Measurements from ENCODE around the gene GNAZ.

DNA sequence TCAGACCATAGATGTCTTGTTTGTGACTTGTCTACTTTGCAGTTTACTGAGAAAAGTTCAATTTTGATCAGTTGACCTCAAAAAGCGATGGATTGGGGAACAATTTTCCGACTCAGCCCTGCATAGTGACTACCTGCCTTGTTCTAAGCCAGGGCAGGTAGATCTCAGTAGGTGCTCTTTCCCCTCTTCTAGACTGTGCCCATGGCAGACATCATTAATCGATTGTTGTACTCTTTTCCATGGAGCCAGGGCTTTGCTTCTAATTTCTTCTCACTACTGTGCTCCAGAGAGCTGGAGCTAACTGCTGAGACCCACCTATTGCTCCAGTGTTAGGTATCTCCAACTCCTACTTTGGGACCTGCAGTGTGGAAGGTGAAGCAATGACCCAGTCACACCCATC is 84.8 kb downstream of the GNAZ start:
- TF ChIP-seq, protein P1, sequence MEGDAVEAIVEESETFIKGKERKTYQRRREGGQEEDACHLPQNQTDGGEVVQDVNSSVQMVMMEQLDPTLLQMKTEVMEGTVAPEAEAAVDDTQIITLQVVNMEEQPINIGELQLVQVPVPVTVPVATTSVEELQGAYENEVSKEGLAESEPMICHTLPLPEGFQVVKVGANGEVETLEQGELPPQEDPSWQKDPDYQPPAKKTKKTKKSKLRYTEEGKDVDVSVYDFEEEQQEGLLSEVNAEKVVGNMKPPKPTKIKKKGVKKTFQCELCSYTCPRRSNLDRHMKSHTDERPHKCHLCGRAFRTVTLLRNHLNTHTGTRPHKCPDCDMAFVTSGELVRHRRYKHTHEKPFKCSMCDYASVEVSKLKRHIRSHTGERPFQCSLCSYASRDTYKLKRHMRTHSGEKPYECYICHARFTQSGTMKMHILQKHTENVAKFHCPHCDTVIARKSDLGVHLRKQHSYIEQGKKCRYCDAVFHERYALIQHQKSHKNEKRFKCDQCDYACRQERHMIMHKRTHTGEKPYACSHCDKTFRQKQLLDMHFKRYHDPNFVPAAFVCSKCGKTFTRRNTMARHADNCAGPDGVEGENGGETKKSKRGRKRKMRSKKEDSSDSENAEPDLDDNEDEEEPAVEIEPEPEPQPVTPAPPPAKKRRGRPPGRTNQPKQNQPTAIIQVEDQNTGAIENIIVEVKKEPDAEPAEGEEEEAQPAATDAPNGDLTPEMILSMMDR (IDR thresholded peaks at IDR 0.05) = no peak
- TF ChIP-seq ZFX (IDR thresholded peaks at IDR 0.05; ENCODE audit: borderline replicate concordance) = no peak
